HEK293 (cell line): ENCODE data around the gene CNPY2.

Experiments used
- GLIS1 ChIP-seq: fragments of 450-650 bp; formaldehyde crosslinking; IDR thresholded peaks from 2 replicates; pipeline ENCODE4 v1.5.1; 2016; ENCODE audit warnings: missing biosample characterization, missing genetic modification characterization
- KLF7 ChIP-seq: fragments of 450-650 bp; formaldehyde crosslinking; IDR thresholded peaks from 2 replicates; pipeline ENCODE4 v1.5.1; 2016; ENCODE audit warnings: missing biosample characterization, missing genetic modification characterization, borderline replicate concordance
- MEIS1 ChIP-seq: sonication (generic); formaldehyde crosslinking; IDR thresholded peaks from 2 replicates; pipeline ENCODE4 v1.8.1; 2022; ENCODE audit warnings: missing genetic modification reagents, mild to moderate bottlenecking, borderline replicate concordance
- MZF1 ChIP-seq: fragments of 450-650 bp; formaldehyde crosslinking; IDR thresholded peaks from 2 replicates; pipeline ENCODE4 v1.5.1; 2017; ENCODE audit warnings: missing biosample characterization, missing genetic modification characterization, borderline replicate concordance
- PRDM1 ChIP-seq: fragments of 450-650 bp; formaldehyde crosslinking; IDR thresholded peaks from 2 replicates; pipeline ENCODE4; 2016; ENCODE audit warnings: missing biosample characterization, missing genetic modification characterization
- YY1 ChIP-seq: fragments of 450-650 bp; formaldehyde crosslinking; IDR thresholded peaks from 2 replicates; pipeline ENCODE4 v1.5.1; 2018; ENCODE audit warnings: missing biosample characterization, missing genetic modification characterization
- ZBTB20 ChIP-seq: fragments of 450-650 bp; formaldehyde crosslinking; IDR thresholded peaks from 2 replicates; pipeline ENCODE4 v1.5.1; 2016; ENCODE audit warnings: missing biosample characterization, missing genetic modification characterization
- ZBTB48 ChIP-seq: fragments of 450-650 bp; formaldehyde crosslinking; IDR thresholded peaks from 2 replicates; pipeline ENCODE4 v1.5.1; 2016; ENCODE audit warnings: missing biosample characterization, missing genetic modification characterization
- ZBTB49 ChIP-seq: fragments of 450-650 bp; formaldehyde crosslinking; IDR thresholded peaks from 2 replicates; pipeline ENCODE4 v1.5.1; 2016; ENCODE audit warnings: missing biosample characterization, missing genetic modification characterization, low read depth
- ZFP69B ChIP-seq: fragments of 450-650 bp; formaldehyde crosslinking; IDR thresholded peaks from 2 replicates; pipeline ENCODE4 v1.5.1; 2016; ENCODE audit warnings: missing biosample characterization, missing genetic modification characterization
- ZNF146 ChIP-seq: fragments of 450-650 bp; formaldehyde crosslinking; IDR thresholded peaks from 2 replicates; pipeline ENCODE4 v1.5.1; 2016; ENCODE audit warnings: missing biosample characterization, missing genetic modification characterization
- ZNF174 ChIP-seq: fragments of 450-650 bp; formaldehyde crosslinking; IDR thresholded peaks from 2 replicates; pipeline ENCODE4 v1.5.0; 2017; ENCODE audit warnings: missing biosample characterization, mild to moderate bottlenecking, missing genetic modification characterization
- ZNF202 ChIP-seq: fragments of 450-650 bp; formaldehyde crosslinking; IDR thresholded peaks from 2 replicates; pipeline ENCODE4 v1.5.1; 2016; ENCODE audit warnings: missing biosample characterization, missing genetic modification characterization, borderline replicate concordance
- ZNF214 ChIP-seq: fragments of 450-650 bp; formaldehyde crosslinking; IDR thresholded peaks from 2 replicates; pipeline ENCODE4 v1.5.1; 2017; ENCODE audit warnings: missing biosample characterization, mild to moderate bottlenecking, missing genetic modification characterization, borderline replicate concordance
- ZNF510 ChIP-seq: fragments of 450-650 bp; formaldehyde crosslinking; IDR thresholded peaks from 2 replicates; pipeline ENCODE4 v1.5.1; 2018; ENCODE audit warnings: mild to moderate bottlenecking, missing genetic modification characterization, missing biosample characterization; ENCODE audit not compliant: insufficient replicate concordance
- ZNF529 ChIP-seq: fragments of 450-650 bp; formaldehyde crosslinking; IDR thresholded peaks from 2 replicates; pipeline ENCODE4 v1.5.1; 2017; ENCODE audit warnings: missing genetic modification characterization, missing biosample characterization; ENCODE audit not compliant: insufficient replicate concordance
- ZNF530 ChIP-seq: fragments of 450-650 bp; formaldehyde crosslinking; IDR thresholded peaks from 2 replicates; pipeline ENCODE4 v1.5.1; 2016; ENCODE audit warnings: low read depth, missing biosample characterization, missing genetic modification characterization
- ZNF548 ChIP-seq: fragments of 450-650 bp; formaldehyde crosslinking; IDR thresholded peaks from 2 replicates; pipeline ENCODE4 v1.5.1; 2016; ENCODE audit warnings: missing biosample characterization, missing genetic modification characterization
- ZNF585B ChIP-seq: fragments of 450-650 bp; formaldehyde crosslinking; IDR thresholded peaks from 2 replicates; pipeline ENCODE4 v1.5.1; 2016; ENCODE audit warnings: missing biosample characterization, missing genetic modification characterization
- ZNF791 ChIP-seq: fragments of 450-650 bp; formaldehyde crosslinking; IDR thresholded peaks from 2 replicates; pipeline ENCODE4 v1.5.1; 2016; ENCODE audit warnings: missing biosample characterization, missing genetic modification characterization
- TF ChIP-seq, protein P1 (sequence below): fragments of 450-650 bp; formaldehyde crosslinking; optimal IDR thresholded peaks from 2 replicates; pipeline ENCODE3; 2016; ENCODE audit warnings: missing biosample characterization, mild to moderate bottlenecking, missing genetic modification characterization
- TF ChIP-seq, protein P2 (sequence below): sonication (generic); formaldehyde crosslinking; IDR thresholded peaks from 2 replicates; pipeline ENCODE4 v1.8.1; 2022; ENCODE audit warnings: mild to moderate bottlenecking, moderate library complexity, missing genetic modification reagents
- TF ChIP-seq, protein P3 (sequence below): fragments of 450-650 bp; formaldehyde crosslinking; IDR thresholded peaks from 2 replicates; pipeline ENCODE4 v1.5.1; 2016; ENCODE audit warnings: missing biosample characterization, missing genetic modification characterization
- TF ChIP-seq, protein P4 (sequence below): fragments of 450-650 bp; formaldehyde crosslinking; IDR thresholded peaks from 2 replicates; pipeline ENCODE4 v1.5.1; 2016; ENCODE audit warnings: missing biosample characterization, missing genetic modification characterization, low read depth
- TF ChIP-seq, protein P5 (sequence below): fragments of 450-650 bp; formaldehyde crosslinking; IDR thresholded peaks from 2 replicates; pipeline ENCODE4 v1.5.1; 2017; ENCODE audit warnings: missing biosample characterization, missing genetic modification characterization

CNPY2 gene

DNA sequence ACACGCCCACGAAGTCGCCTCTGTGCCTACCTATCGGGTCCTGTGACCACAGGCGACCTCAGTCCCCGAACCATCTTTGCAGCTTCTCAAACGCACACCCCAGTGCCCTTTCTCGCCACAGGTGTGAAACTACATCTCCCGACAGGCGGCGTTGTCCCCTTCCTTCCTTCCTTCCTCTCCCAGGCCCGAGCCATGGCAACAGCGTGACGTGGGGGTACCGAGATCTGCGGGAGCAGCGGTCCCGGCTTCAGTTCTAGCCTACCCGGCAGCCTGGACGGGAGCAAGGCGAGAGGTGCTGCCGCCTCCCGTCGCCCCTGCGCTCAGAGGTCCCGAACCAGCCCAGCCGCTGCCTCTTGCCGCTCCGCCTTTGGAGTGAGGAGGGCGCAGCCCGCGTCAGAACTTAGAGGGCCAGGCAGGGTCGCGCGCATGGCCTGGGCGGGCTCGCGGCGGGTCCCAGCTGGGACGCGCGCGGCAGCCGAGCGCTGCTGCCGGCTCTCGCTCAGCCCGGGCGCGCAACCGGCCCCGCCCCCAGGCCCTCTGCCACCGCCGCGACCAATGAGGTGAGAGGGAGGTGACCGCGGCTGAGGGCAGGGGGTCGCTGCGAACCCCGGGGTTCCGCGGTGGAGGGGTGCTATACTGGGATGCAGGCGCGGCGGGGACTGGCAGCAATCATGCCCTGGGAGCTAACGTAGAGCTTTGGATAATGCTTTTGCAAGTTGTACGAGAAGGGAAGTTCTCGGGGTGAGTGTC lies 48.9 kb downstream of the CNPY2 start, which contains the start of gene COQ10A (continued):
- TF ChIP-seq ZNF510 (tag by site-specific recombination): no peak
- no peak for TF ChIP-seq ZNF529 (tag by site-specific recombination)
- TF ChIP-seq ZNF174 (tag by site-specific recombination): no peak
- TF ChIP-seq, protein P1, sequence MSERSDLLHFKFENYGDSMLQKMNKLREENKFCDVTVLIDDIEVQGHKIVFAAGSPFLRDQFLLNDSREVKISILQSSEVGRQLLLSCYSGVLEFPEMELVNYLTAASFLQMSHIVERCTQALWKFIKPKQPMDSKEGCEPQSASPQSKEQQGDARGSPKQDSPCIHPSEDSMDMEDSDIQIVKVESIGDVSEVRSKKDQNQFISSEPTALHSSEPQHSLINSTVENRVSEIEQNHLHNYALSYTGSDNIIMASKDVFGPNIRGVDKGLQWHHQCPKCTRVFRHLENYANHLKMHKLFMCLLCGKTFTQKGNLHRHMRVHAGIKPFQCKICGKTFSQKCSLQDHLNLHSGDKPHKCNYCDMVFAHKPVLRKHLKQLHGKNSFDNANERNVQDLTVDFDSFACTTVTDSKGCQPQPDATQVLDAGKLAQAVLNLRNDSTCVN (tag by site-specific recombination): peak; percentile 98
- TF ChIP-seq ZBTB20: peak; percentile 93
- TF ChIP-seq YY1 (tag by site-specific recombination): peak; percentile 65; the same call in 1 of the 2 replicates
- TF ChIP-seq MZF1 (tag by site-specific recombination): no peak
- TF ChIP-seq ZBTB49 (tag by site-specific recombination): no peak
- no peak for TF ChIP-seq ZNF791 (tag by site-specific recombination)
- TF ChIP-seq ZNF146 (tag by site-specific recombination): peak; percentile 31; the same call in 1 of the 2 replicates
- TF ChIP-seq, protein P2, sequence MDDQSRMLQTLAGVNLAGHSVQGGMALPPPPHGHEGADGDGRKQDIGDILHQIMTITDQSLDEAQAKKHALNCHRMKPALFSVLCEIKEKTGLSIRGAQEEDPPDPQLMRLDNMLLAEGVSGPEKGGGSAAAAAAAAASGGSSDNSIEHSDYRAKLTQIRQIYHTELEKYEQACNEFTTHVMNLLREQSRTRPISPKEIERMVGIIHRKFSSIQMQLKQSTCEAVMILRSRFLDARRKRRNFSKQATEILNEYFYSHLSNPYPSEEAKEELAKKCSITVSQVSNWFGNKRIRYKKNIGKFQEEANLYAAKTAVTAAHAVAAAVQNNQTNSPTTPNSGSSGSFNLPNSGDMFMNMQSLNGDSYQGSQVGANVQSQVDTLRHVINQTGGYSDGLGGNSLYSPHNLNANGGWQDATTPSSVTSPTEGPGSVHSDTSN (CRISPR knock-in tag): peak; percentile 86
- no peak for TF ChIP-seq ZNF585B
- TF ChIP-seq MEIS1: no peak
- no peak for TF ChIP-seq PRDM1
- no peak for TF ChIP-seq ZNF202 (tag by site-specific recombination)
- TF ChIP-seq, protein P3, sequence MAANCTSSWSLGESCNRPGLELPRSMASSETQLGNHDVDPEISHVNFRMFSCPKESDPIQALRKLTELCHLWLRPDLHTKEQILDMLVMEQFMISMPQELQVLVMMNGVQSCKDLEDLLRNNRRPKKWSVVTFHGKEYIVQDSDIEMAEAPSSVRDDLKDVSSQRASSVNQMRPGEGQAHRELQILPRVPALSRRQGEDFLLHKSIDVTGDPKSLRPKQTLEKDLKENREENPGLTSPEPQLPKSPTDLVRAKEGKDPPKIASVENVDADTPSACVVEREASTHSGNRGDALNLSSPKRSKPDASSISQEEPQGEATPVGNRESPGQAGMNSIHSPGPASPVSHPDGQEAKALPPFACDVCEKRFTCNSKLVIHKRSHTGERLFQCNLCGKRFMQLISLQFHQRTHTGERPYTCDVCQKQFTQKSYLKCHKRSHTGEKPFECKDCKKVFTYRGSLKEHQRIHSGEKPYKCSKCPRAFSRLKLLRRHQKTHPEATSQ (tag by site-specific recombination): 0 out of 2 replicates have a peak, but pooled peaks have one; percentile 80
- TF ChIP-seq ZBTB48: no peak; the same call in 1 of the 2 replicates
- TF ChIP-seq ZNF548 (tag by site-specific recombination): no peak
- no peak for TF ChIP-seq ZNF530
- TF ChIP-seq GLIS1 (tag by site-specific recombination): peak; percentile 71
- TF ChIP-seq ZNF214 (tag by site-specific recombination): no peak
- TF ChIP-seq ZFP69B (tag by site-specific recombination): peak; percentile 79
- TF ChIP-seq, protein P4, sequence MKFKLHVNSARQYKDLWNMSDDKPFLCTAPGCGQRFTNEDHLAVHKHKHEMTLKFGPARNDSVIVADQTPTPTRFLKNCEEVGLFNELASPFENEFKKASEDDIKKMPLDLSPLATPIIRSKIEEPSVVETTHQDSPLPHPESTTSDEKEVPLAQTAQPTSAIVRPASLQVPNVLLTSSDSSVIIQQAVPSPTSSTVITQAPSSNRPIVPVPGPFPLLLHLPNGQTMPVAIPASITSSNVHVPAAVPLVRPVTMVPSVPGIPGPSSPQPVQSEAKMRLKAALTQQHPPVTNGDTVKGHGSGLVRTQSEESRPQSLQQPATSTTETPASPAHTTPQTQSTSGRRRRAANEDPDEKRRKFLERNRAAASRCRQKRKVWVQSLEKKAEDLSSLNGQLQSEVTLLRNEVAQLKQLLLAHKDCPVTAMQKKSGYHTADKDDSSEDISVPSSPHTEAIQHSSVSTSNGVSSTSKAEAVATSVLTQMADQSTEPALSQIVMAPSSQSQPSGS (tag by site-specific recombination): no peak
- TF ChIP-seq KLF7 (tag by site-specific recombination): no peak
- TF ChIP-seq, protein P5, sequence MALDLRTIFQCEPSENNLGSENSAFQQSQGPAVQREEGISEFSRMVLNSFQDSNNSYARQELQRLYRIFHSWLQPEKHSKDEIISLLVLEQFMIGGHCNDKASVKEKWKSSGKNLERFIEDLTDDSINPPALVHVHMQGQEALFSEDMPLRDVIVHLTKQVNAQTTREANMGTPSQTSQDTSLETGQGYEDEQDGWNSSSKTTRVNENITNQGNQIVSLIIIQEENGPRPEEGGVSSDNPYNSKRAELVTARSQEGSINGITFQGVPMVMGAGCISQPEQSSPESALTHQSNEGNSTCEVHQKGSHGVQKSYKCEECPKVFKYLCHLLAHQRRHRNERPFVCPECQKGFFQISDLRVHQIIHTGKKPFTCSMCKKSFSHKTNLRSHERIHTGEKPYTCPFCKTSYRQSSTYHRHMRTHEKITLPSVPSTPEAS (tag by site-specific recombination): no peak
